Trophoblast cell (in vitro differentiated cells and primary cell): ENCODE measurements around the gene ZNF577. TPM values are rescaled to one million over a fixed set of nuclear protein-coding genes. Genes with fewer than 3 reads are reported as not detected.

ENCODE experiments used
- DNase-seq, 2 donors: peaks; one replicate each; pipeline ENCODE4 v3.0.0-alpha.2; 2016
- H2AFZ ChIP-seq: 2 replicates; pipeline ENCODE4 v1.6.1; 2013; ENCODE audit warnings: low read length, moderate library complexity, mild to moderate bottlenecking; ENCODE audit not compliant: insufficient read depth, poor library complexity
- H2AK5ac ChIP-seq: 2 replicates; pipeline ENCODE4 v1.6.1; 2013; ENCODE audit warnings: mild to moderate bottlenecking, low read length
- H2BK120ac ChIP-seq: 2 replicates; pipeline ENCODE4 v1.6.1; 2013; ENCODE audit warnings: low read length, mild to moderate bottlenecking, moderate library complexity; ENCODE audit not compliant: insufficient read depth, poor library complexity
- H2BK12ac ChIP-seq: 2 replicates; pipeline ENCODE4 v1.6.1; 2013; ENCODE audit warnings: mild to moderate bottlenecking, low read length, moderate library complexity
- H2BK5ac ChIP-seq: 2 replicates; pipeline ENCODE4 v1.6.1; 2013; ENCODE audit warnings: low read length, low read depth, moderate library complexity, mild to moderate bottlenecking; ENCODE audit not compliant: poor library complexity
- H3K14ac ChIP-seq: 2 replicates; pipeline ENCODE4 v1.6.1; 2013; ENCODE audit warnings: mild to moderate bottlenecking, low read length
- H3K18ac ChIP-seq: 2 replicates; pipeline ENCODE4 v1.6.1; 2013; ENCODE audit warnings: mild to moderate bottlenecking, low read length
- H3K23ac ChIP-seq: 2 replicates; pipeline ENCODE4 v1.6.1; 2013; ENCODE audit warnings: low read length
- H3K27ac ChIP-seq: 2 replicates; pipeline ENCODE4 v1.5.1; 2013; ENCODE audit warnings: low read depth, mild to moderate bottlenecking, inconsistent platforms, low read length, moderate library complexity
- H3K27me3 ChIP-seq: 2 replicates; pipeline ENCODE4 v1.6.1; 2013; ENCODE audit warnings: inconsistent platforms, mild to moderate bottlenecking, low read length, moderate library complexity; ENCODE audit not compliant: insufficient read depth
- H3K36me3 ChIP-seq, 2 experiments: 1 replicate in 1 of 2; 2 replicates in 1 of 2; pipeline ENCODE4 v1.6.1; 2013; ENCODE audit warnings: low read length in 2 of 2, mild to moderate bottlenecking in 2 of 2, moderate library complexity in 1 of 2; ENCODE audit not compliant: insufficient read depth in 2 of 2, control insufficient read depth in 1 of 2
- H3K4ac ChIP-seq: 2 replicates; pipeline ENCODE4 v1.6.1; 2013; ENCODE audit warnings: low read depth, mild to moderate bottlenecking, low read length, moderate library complexity
- H3K4me1 ChIP-seq, 2 experiments: 1 replicate in 1 of 2; 2 replicates in 1 of 2; pipeline ENCODE4 v1.6.1; 2013; ENCODE audit warnings: low read length in 2 of 2, mild to moderate bottlenecking in 2 of 2, moderate library complexity in 1 of 2; ENCODE audit not compliant: insufficient read depth in 2 of 2, control insufficient read depth in 1 of 2
- H3K4me2 ChIP-seq: 2 replicates; pipeline ENCODE4 v1.6.1; 2013; ENCODE audit warnings: inconsistent platforms, mild to moderate bottlenecking, low read length, moderate library complexity
- H3K4me3 ChIP-seq: 2 replicates; pipeline ENCODE4 v1.5.1; 2013; ENCODE audit warnings: mild to moderate bottlenecking, low read depth, low read length, inconsistent platforms
- H3K79me1 ChIP-seq: one replicate; pipeline ENCODE4 v1.6.1; 2013; ENCODE audit warnings: low read length
- H3K79me2 ChIP-seq: 2 replicates; pipeline ENCODE4 v1.6.1; 2013; ENCODE audit warnings: low read length, mild to moderate bottlenecking; ENCODE audit not compliant: control insufficient read depth, insufficient read depth, poor library complexity
- H3K9ac ChIP-seq: 2 replicates; pipeline ENCODE4 v1.6.1; 2013; ENCODE audit warnings: mild to moderate bottlenecking, low read length
- H3K9me3 ChIP-seq: 2 replicates; pipeline ENCODE4 v1.6.1; 2013; ENCODE audit warnings: low read depth, mild to moderate bottlenecking, control low read depth, inconsistent platforms, low read length; ENCODE audit not compliant: insufficient read depth
- H4K12ac ChIP-seq: 2 replicates; pipeline ENCODE4 v1.6.1; 2013; ENCODE audit warnings: low read depth, mild to moderate bottlenecking, low read length, moderate library complexity
- H4K8ac ChIP-seq: 2 replicates; pipeline ENCODE4 v1.6.1; 2013; ENCODE audit warnings: low read depth, mild to moderate bottlenecking, low read length, moderate library complexity
- H4K91ac ChIP-seq: one replicate; pipeline ENCODE4 v1.6.1; 2013; ENCODE audit warnings: low read depth, mild to moderate bottlenecking, low read length, moderate library complexity
- WGBS: extraction: QIAGEN DNeasy Blood & Tissue Kit; methylation state at CpG from one replicate; pipeline ENCODE4 v1.1.7; 2013; ENCODE audit warnings: missing lambda C conversion rate; ENCODE audit not compliant: insufficient read length, insufficient coverage; ENCODE audit errors: extremely low coverage; 5-methylcytosine and 5-hydroxymethylcytosine counted together
- polyA plus RNA-seq: library from polyadenylated mRNA; stranded (reverse); fragments of 200-250 nt; gene quantifications from 2 replicates; pipeline ENCODE4 v1.2.3, GENCODE V29; 2013

The ZNF577 gene
- 7.9 and 8.9 TPM in 2 replicates for polyA plus RNA-seq

DNA sequence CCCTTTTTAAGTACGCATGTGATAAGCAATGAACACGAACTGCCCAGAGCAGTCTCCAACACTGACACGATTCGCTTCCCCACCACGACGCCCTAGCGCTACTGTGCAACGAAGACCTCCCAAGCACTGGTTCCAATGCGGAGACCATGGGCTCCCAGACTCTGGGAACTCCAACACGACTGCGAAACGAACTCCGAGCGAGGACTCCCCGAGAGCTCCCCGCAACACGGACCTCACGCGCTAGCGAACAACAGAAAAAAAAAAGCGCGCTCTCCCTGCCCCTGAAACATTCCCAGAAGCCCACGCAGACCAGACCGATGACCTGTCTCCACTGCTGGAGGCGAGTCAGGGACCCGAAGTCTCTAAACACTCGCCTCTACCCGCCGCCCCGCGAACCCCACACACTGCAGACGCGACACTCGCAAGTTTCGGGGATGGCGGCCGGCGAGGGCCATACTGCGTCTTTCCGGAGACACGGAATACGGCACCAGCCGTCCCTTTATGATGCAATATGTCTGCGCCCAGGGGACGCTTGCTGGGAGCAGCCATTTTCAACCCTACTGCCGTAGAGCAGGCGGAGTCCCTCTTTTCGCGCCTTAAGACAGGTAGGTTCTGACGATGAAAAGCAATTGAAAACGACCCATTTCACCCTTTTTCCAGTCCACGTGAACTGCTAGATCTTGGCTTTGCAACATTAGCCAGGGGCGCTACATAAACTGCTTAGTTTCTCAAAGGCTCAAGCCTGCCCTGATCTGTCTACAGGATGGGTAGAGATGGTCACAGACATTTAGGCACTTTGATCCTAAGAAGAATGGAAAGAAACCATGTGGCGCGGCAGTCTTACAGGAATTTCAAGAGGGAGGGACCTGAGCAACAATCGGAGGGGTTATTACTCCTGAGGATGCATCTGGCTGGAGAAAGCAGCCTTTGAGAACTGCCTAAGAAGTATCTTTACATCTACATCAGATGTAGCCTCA, at the start of gene ZNF577:
ZNF577 (minus strand) TSS at position 430 of the 977 bp plus-strand sequence. CDS start 7,569 bp downstream, outside the sequence.
- Histone ChIP-seq H3K18ac (peak within 1 kb of the TSS; percentile 60), H3K4me3 (peak within 1 kb of the TSS; percentile 75), H3K9me3 (peaks cover 14% of the 10 kb centered on the region), H3K36me3 (peaks cover 12 to 25% of the 10 kb centered on the region in 2 experiments), H3K27me3 (no peaks in the 10 kb centered on the region), H2BK120ac (peak within 1 kb of the TSS; percentile 23), H4K91ac (peak within 1 kb of the TSS; percentile 72), H3K9ac (peak within 1 kb of the TSS; percentile 77), H2AK5ac (no peak within 1 kb of the TSS), H4K12ac (peak within 1 kb of the TSS; percentile 50), H3K79me1 (peaks cover 5% of the 10 kb centered on the region), H3K4me2 (peak within 1 kb of the TSS; percentile 61), H2BK5ac (peak within 1 kb of the TSS; percentile 22), H2AFZ (peak within 1 kb of the TSS; percentile 64), H3K79me2 (peaks cover 2% of the 10 kb centered on the region), H3K23ac (no peak within 1 kb of the TSS), H3K4ac (peak within 1 kb of the TSS; percentile 29), H3K14ac (peak within 1 kb of the TSS; percentile 90), H3K27ac (peak within 1 kb of the TSS; percentile 13), H2BK12ac (no peak within 1 kb of the TSS), H4K8ac (peak within 1 kb of the TSS; percentile 89), H3K4me1 (peaks cover 0 to 2% of the 10 kb centered on the region in 2 experiments)
- no CpG with 5 or more reads among the region's 56 CpGs for WGBS
- DNase-seq: peak; percentile 86 to 93

DNA sequence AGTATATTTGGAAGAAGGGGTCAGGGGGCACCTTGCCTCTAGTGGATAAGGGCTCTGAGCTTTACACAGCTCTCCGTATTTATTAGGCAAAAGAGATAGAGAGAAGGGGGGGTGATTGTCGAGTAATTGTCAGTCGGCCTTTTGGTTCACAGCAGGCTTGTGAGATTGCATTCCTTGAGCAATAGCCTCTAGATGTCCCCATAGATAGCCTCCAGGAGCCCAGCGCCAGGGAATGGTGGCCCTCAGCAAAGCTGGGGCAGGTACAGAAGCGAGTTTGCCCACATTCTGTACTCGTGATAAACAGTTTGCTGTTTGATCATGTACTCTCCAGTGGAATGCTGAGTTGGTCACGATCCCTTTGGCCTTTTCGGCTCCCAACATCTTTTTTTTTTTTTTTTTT, 44.2 kb upstream of the ZNF577 start:
- H2AFZ ChIP-seq: no peak overlapping the region
- H3K36me3 ChIP-seq: peaks cover 26 to 32% of the 10 kb centered on the region in 2 experiments
- H2BK120ac ChIP-seq: no peak overlapping the region
- no peak overlapping the region for H3K4me2 ChIP-seq
- no peaks in the 10 kb centered on the region for H3K27me3 ChIP-seq
- no CpG with 5 or more reads among the region's 8 CpGs for WGBS
- H4K91ac ChIP-seq: no peak overlapping the region
- no peak overlapping the region for H3K23ac ChIP-seq
- H4K12ac ChIP-seq: no peak overlapping the region
- DNase-seq: peak; percentile 94 to 97
- peaks cover 5 to 7% of the 10 kb centered on the region in 2 experiments for H3K4me1 ChIP-seq
- H3K27ac ChIP-seq: no peak overlapping the region
- no peak overlapping the region for H3K4me3 ChIP-seq
- no peak overlapping the region for H3K4ac ChIP-seq
- no peak overlapping the region for H2AK5ac ChIP-seq
- H4K8ac ChIP-seq: no peak overlapping the region
- H2BK12ac ChIP-seq: no peak overlapping the region
- H3K18ac ChIP-seq: no peak overlapping the region
- peaks cover 2% of the 10 kb centered on the region for H3K9me3 ChIP-seq
- H3K79me1 ChIP-seq: peaks cover 6% of the 10 kb centered on the region
- H3K14ac ChIP-seq: no peak overlapping the region
- H3K9ac ChIP-seq: no peak overlapping the region
- no peak overlapping the region for H2BK5ac ChIP-seq
- H3K79me2 ChIP-seq: peaks cover 10% of the 10 kb centered on the region

DNA sequence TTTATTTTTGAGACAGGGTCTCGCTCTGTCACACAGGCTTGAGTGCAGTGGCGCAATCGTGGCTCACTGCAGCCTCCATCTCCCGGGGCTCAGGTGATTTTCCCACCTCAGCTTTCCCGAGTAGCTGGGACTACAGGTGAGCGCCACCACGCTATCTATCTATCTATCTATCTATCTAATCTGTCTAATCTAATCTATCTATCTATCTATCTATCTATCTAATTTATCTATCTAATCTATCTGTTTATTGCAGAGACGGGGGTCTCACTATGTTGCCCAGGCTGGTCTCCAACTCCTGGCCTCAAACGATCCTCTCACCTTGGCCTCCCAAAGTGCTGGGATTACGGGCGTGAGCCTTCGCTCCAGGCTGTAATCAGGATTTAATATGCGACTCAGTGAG, 40.1 kb upstream of the ZNF577 start:
- Histone ChIP-seq H2AK5ac (peak overlapping the region; percentile 72), H2BK5ac (no peak overlapping the region), H3K23ac (no peak overlapping the region), H2BK12ac (no peak overlapping the region), H3K4me1 (peaks cover 5 to 7% of the 10 kb centered on the region in 2 experiments), H3K4me2 (peak overlapping the region; percentile 71), H3K36me3 (peaks cover 10 to 11% of the 10 kb centered on the region in 2 experiments), H4K12ac (peak overlapping the region; percentile 4), H3K4ac (peak overlapping the region; percentile 70), H3K27me3 (no peaks in the 10 kb centered on the region), H2BK120ac (no peak overlapping the region), H3K9me3 (peaks cover 7% of the 10 kb centered on the region), H3K79me2 (peaks cover 12% of the 10 kb centered on the region), H3K4me3 (peak overlapping the region; percentile 84), H4K8ac (peak overlapping the region; percentile 53), H3K79me1 (peaks cover 8% of the 10 kb centered on the region), H3K18ac (peak overlapping the region; percentile 29), H3K9ac (peak overlapping the region; percentile 70), H3K14ac (peak overlapping the region; percentile 43), H2AFZ (peak overlapping the region; percentile 32), H4K91ac (peak overlapping the region; percentile 29), H3K27ac (no peak overlapping the region)
- no peak for DNase-seq
- WGBS: no CpG with 5 or more reads among the region's 13 CpGs

DNA sequence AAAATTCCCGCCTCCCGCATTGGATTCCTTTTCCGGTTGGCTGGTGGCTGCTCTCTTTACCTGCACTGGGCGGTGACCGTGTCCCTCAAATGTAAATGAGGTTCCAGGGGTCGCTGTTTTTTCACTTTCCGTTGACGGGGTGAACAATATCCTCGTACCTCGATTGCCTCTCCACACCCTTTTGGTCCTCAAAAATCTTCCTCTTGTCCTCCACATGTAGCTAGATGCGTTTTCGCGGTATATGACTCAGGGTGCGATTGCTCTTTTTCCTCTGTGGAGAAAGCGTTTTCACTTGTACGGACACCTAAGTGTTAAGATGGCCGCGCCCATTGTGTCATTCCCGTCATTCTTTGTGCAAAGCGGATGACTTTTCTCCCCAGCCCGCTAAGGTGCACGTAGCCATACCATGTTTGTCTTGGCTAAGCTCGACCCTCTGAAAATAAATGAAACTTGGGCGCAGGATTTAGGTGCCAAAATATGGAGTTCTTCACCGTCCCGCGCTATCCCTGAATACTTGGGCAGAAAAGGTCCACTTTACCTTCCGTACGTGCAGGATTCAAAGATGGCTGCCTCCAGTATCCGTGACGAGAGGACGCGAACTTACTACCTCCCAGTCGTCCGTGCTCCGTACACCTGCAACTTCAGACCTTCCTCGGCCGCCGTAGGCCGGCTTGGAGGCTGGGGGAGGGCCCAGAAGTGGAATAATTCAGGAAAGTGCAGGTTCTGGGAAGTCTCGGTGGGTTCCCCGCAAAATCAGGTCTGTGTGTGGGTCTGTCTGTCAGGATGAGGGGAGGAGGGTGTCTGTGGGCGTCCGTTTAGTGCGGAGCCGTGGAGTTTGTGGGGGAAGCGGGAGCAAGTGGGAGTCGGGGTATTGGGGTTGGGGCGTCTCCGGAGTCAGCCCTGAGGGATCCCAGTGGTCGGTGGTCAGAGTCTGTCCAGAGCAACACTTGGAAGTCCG, 39.3 kb upstream of the ZNF577 start, which contains the start of gene ZNF613:
ZNF613 (plus strand) TSS at position 689 of the 958 bp plus-strand sequence. CDS start 8,749 bp downstream, outside the sequence.
- H2BK120ac ChIP-seq: peak within 1 kb of the TSS; percentile 21
- peak within 1 kb of the TSS; percentile 91 for H3K9ac ChIP-seq
- no CpG with 5 or more reads among the region's 52 CpGs for WGBS
- H3K79me1 ChIP-seq: peaks cover 8% of the 10 kb centered on the region
- H3K18ac ChIP-seq: peak within 1 kb of the TSS; percentile 81
- H3K4ac ChIP-seq: peak within 1 kb of the TSS; percentile 70
- peak within 1 kb of the TSS; percentile 89 for H4K8ac ChIP-seq
- H2AK5ac ChIP-seq: peak within 1 kb of the TSS; percentile 72
- peaks cover 4 to 7% of the 10 kb centered on the region in 2 experiments for H3K36me3 ChIP-seq
- H3K4me3 ChIP-seq: peak within 1 kb of the TSS; percentile 84
- peak within 1 kb of the TSS; percentile 74 for H4K12ac ChIP-seq
- peak within 1 kb of the TSS; percentile 90 for H2AFZ ChIP-seq
- peak within 1 kb of the TSS; percentile 64 for H2BK5ac ChIP-seq
- H3K79me2 ChIP-seq: peaks cover 12% of the 10 kb centered on the region
- peak within 1 kb of the TSS; percentile 56 for H4K91ac ChIP-seq
- no peak within 1 kb of the TSS for H2BK12ac ChIP-seq
- H3K4me1 ChIP-seq: peaks cover 5 to 7% of the 10 kb centered on the region in 2 experiments
- H3K27me3 ChIP-seq: no peaks in the 10 kb centered on the region
- DNase-seq: peak; percentile 77 to 95
- peaks cover 12% of the 10 kb centered on the region for H3K9me3 ChIP-seq
- peak within 1 kb of the TSS; percentile 71 for H3K4me2 ChIP-seq
- no peak within 1 kb of the TSS for H3K23ac ChIP-seq
- H3K27ac ChIP-seq: peak within 1 kb of the TSS; percentile 70
- peak within 1 kb of the TSS; percentile 62 for H3K14ac ChIP-seq
